HepG2 (cell line): Measurements from ENCODE around the gene PTGR1. TPM values are rescaled to one million over a fixed set of nuclear protein-coding genes. Genes with fewer than 3 reads are reported as not detected.

Experiments used
- AHR ChIP-seq: IDR thresholded peaks from 2 replicates; pipeline ENCODE4 v1.6.1; 2018; ENCODE audit warnings: missing genetic modification reagents, missing compliant biosample characterization
- CREB1 ChIP-seq, 2 experiments: fragments of 450-650 bp in 1 of 2; IDR thresholded peaks; 2 replicates each; pipeline ENCODE4 v1.6.1; 2016 to 2017; ENCODE audit warnings: control low read depth in 1 of 2, mild to moderate bottlenecking in 1 of 2, missing compliant biosample characterization in 1 of 2, missing genetic modification characterization in 1 of 2
- CSRNP1 ChIP-seq: sonication (generic); formaldehyde crosslinking; IDR thresholded peaks from 2 replicates; pipeline ENCODE4 v1.8.1; 2023; ENCODE audit warnings: mild to moderate bottlenecking, missing genetic modification reagents
- FOXA3 ChIP-seq: IDR thresholded peaks from 2 replicates; pipeline ENCODE4 v1.6.1; 2016; ENCODE audit warnings: missing genetic modification reagents, missing compliant biosample characterization
- GTF2F1 ChIP-seq: fragments of 150-350 bp; IDR thresholded peaks from 2 replicates; pipeline ENCODE4 v1.6.1; 2014; ENCODE audit warnings: low read length
- IRF2 ChIP-seq: IDR thresholded peaks from 2 replicates; pipeline ENCODE4 v1.6.1; 2018; ENCODE audit warnings: missing genetic modification reagents, missing compliant biosample characterization
- JUND ChIP-seq: sonication (generic); formaldehyde crosslinking; IDR thresholded peaks from 2 replicates; pipeline ENCODE4 v1.8.0; 2022; ENCODE audit warnings: mild to moderate bottlenecking, missing genetic modification reagents
- MAX ChIP-seq: IDR thresholded peaks from 2 replicates; pipeline ENCODE4 v1.6.1; 2012; ENCODE audit warnings: inconsistent platforms
- ONECUT2 ChIP-seq: sonication (generic); formaldehyde crosslinking; IDR thresholded peaks from 2 replicates; pipeline ENCODE4 v1.4.0; 2020; ENCODE audit warnings: missing genetic modification reagents
- PLRG1 ChIP-seq: fragments of 450-650 bp; conservative IDR thresholded peaks from 2 replicates; pipeline ENCODE4 v1.6.1; 2016
- SNRNP70 ChIP-seq: fragments of 200-400 bp; formaldehyde crosslinking; IDR thresholded peaks from 2 replicates; pipeline ENCODE4 v1.6.1; 2017; ENCODE audit warnings: mild to moderate bottlenecking, low read depth, low read length, moderate library complexity
- SOX13 ChIP-seq, 3 experiments: fragments of 450-650 bp in 1 of 3; sonication (generic) in 1 of 3; formaldehyde crosslinking in 1 of 3; IDR thresholded peaks in 2 of 3; conservative IDR thresholded peaks in 1 of 3; 2 replicates each; pipeline versions ENCODE4 v1.5.0 to v1.6.1; 2016 to 2020; ENCODE audit warnings: antibody characterized with exemption in 1 of 3, mild to moderate bottlenecking in 1 of 3, missing compliant biosample characterization in 1 of 3, missing genetic modification reagents in 1 of 3, moderate library complexity in 1 of 3
- SRSF9 ChIP-seq: fragments of 200-400 bp; formaldehyde crosslinking; IDR thresholded peaks from 2 replicates; pipeline ENCODE4 v1.6.1; 2018; ENCODE audit warnings: borderline replicate concordance, mild to moderate bottlenecking, low read depth, low read length; ENCODE audit not compliant: insufficient read depth, poor library complexity, severe bottlenecking
- WIZ ChIP-seq: sonication (generic); formaldehyde crosslinking; IDR thresholded peaks from 2 replicates; pipeline ENCODE4 v1.5.1; 2020; ENCODE audit warnings: mild to moderate bottlenecking, missing genetic modification reagents
- ZC3H4 ChIP-seq: sonication (generic); formaldehyde crosslinking; IDR thresholded peaks from 2 replicates; pipeline ENCODE4 v1.4.0; 2020; ENCODE audit warnings: missing genetic modification reagents, borderline replicate concordance
- ZNF225 ChIP-seq: sonication (generic); formaldehyde crosslinking; IDR thresholded peaks from 2 replicates; pipeline ENCODE4 v1.4.0; 2020; ENCODE audit warnings: mild to moderate bottlenecking, missing genetic modification reagents
- ZNF264 ChIP-seq: sonication (generic); formaldehyde crosslinking; IDR thresholded peaks from 2 replicates; pipeline ENCODE4 v1.4.0; 2020; ENCODE audit warnings: missing genetic modification reagents
- ZNF292 ChIP-seq: sonication (generic); formaldehyde crosslinking; IDR thresholded peaks from 2 replicates; pipeline ENCODE4 v1.8.1; 2022; ENCODE audit warnings: mild to moderate bottlenecking, low read depth, missing genetic modification reagents, borderline replicate concordance
- ZNF432 ChIP-seq: sonication (generic); formaldehyde crosslinking; IDR thresholded peaks from 2 replicates; pipeline ENCODE4 v1.5.0; 2020; ENCODE audit warnings: missing genetic modification reagents, mild to moderate bottlenecking, borderline replicate concordance
- ZNF75D ChIP-seq: sonication (generic); formaldehyde crosslinking; IDR thresholded peaks from 2 replicates; pipeline ENCODE4 v1.8.1; 2023; ENCODE audit warnings: missing genetic modification reagents, mild to moderate bottlenecking, borderline replicate concordance
- ZNF777 ChIP-seq: sonication (generic); formaldehyde crosslinking; IDR thresholded peaks from 2 replicates; pipeline ENCODE4 v1.4.0; 2020; ENCODE audit warnings: missing genetic modification reagents
- ZNF839 ChIP-seq: sonication (generic); formaldehyde crosslinking; IDR thresholded peaks from 2 replicates; pipeline ENCODE4 v1.4.0; 2020; ENCODE audit warnings: missing genetic modification reagents, mild to moderate bottlenecking, borderline replicate concordance
- ZZZ3 ChIP-seq: sonication (generic); formaldehyde crosslinking; IDR thresholded peaks from 2 replicates; pipeline ENCODE4 v1.4.0; 2020; ENCODE audit warnings: missing genetic modification reagents, mild to moderate bottlenecking, borderline replicate concordance
- polyA plus RNA-seq, 8 experiments: library from polyadenylated mRNA; depleted of rRNA in 3 of 8; stranded (reverse) in 7 of 8; unstranded in 1 of 8; fragments of >200 nt; fragmentation: Illumina TruSeq in 4 of 8; extraction: Trizol in 4 of 8; gene quantifications; 2 replicates each; pipeline versions ENCODE4 v1.2.1 to v1.2.3, GENCODE V29; 2011 to 2016; ENCODE audit warnings: low read depth in 4 of 8, missing spikeins in 1 of 8, mixed read lengths in 1 of 8; ENCODE audit not compliant: insufficient read depth in 1 of 8
- total RNA-seq, 5 experiments: library from RNA; depleted of rRNA; stranded (reverse); fragments of >200 nt; fragmentation: Illumina TruSeq; extraction: Trizol; gene quantifications; 2 replicates each; pipeline ENCODE4 v1.2.3, GENCODE V29; 2016; ENCODE audit warnings: low read depth in 1 of 5
- TF ChIP-seq, protein P1 (sequence below): sonication (generic); formaldehyde crosslinking; conservative IDR thresholded peaks from 2 replicates; pipeline ENCODE4 v1.4.0; 2020; ENCODE audit warnings: mild to moderate bottlenecking, missing genetic modification reagents, moderate library complexity

PTGR1 gene
- total and polyA plus RNA-seq, 2 of the 13 experiments (the other 11 are each of a cell fraction or from before 2014, with no cell fraction given): 6.0 to 15.8 TPM

DNA sequence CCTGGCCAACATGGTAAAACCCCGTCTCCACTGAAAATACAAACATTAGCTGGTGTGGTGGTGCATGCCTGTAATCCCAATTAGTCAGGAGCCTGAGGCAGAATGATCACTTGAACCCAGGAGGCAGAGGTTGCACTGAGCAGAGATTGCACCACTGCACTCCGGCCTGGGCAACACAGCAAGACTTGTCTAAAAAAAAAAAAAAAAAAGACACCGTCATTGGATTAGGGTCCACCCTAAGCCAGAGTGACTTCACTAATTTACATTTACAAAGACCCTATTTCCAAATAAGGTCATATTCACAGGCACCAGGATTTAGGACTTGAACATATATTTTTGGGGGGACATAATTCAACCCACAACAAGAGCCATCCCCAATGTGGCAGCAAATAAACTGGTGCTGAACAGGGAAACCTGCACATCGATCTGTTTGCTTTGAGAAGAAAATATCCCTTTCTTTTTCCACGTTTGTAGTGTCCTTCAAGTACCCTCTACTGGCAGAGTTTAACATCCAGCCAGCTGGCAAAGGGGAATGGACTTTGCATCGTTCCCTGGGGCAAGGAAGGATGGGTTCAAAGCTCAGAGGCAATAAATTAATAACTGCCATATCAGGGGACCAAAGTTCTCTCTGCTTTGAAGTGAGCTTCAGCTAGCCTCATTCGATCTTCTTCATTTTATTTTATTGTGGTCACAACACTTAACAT lies 28.0 kb upstream of the PTGR1 start (continued):
- TF ChIP-seq ZNF777 (CRISPR knock-in tag) (no peak), ZNF432 (CRISPR knock-in tag) (no peak), ONECUT2 (CRISPR knock-in tag) (peak; percentile 82), AHR (CRISPR knock-in tag) (no peak), WIZ (CRISPR knock-in tag) (no peak), GTF2F1 (no peak), SOX13 (IDR thresholded peaks at IDR 0.05) (no peak), SOX13 (CRISPR knock-in tag; conservative IDR thresholded peaks at IDR 0.05 in 1 of 2, IDR thresholded peaks at IDR 0.05 in 1 of 2) (no peak), IRF2 (CRISPR knock-in tag) (no peak), ZNF839 (no peak), ZNF292 (CRISPR knock-in tag) (no peak), MAX (no peak), ZC3H4 (CRISPR knock-in tag) (no peak), ZZZ3 (CRISPR knock-in tag) (no peak), FOXA3 (0 out of 2 replicates have a peak, but pooled peaks have one; percentile 10), ZNF225 (CRISPR knock-in tag) (no peak), JUND (CRISPR knock-in tag) (no peak), ZNF75D (CRISPR knock-in tag) (no peak), CSRNP1 (CRISPR knock-in tag) (no peak), SNRNP70 (no peak), ZNF264 (0 out of 2 replicates have a peak, but pooled peaks have one; percentile 26), CREB1 (IDR thresholded peaks at IDR 0.05) (no peak), CREB1 (CRISPR knock-in tag; IDR thresholded peaks at IDR 0.05) (peak; percentile 43; the same call in 1 of the 2 replicates), SRSF9 (no peak), PLRG1 (no peak)
- TF ChIP-seq, protein P1, sequence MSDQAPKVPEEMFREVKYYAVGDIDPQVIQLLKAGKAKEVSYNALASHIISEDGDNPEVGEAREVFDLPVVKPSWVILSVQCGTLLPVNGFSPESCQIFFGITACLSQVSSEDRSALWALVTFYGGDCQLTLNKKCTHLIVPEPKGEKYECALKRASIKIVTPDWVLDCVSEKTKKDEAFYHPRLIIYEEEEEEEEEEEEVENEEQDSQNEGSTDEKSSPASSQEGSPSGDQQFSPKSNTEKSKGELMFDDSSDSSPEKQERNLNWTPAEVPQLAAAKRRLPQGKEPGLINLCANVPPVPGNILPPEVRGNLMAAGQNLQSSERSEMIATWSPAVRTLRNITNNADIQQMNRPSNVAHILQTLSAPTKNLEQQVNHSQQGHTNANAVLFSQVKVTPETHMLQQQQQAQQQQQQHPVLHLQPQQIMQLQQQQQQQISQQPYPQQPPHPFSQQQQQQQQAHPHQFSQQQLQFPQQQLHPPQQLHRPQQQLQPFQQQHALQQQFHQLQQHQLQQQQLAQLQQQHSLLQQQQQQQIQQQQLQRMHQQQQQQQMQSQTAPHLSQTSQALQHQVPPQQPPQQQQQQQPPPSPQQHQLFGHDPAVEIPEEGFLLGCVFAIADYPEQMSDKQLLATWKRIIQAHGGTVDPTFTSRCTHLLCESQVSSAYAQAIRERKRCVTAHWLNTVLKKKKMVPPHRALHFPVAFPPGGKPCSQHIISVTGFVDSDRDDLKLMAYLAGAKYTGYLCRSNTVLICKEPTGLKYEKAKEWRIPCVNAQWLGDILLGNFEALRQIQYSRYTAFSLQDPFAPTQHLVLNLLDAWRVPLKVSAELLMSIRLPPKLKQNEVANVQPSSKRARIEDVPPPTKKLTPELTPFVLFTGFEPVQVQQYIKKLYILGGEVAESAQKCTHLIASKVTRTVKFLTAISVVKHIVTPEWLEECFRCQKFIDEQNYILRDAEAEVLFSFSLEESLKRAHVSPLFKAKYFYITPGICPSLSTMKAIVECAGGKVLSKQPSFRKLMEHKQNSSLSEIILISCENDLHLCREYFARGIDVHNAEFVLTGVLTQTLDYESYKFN (CRISPR knock-in tag): peak; percentile 34; the same call in 1 of the 2 replicates
